GM23248 (cell line): ENCODE measurements around the gene AGAP1. TPM values are rescaled to one million over a fixed set of nuclear protein-coding genes. Genes with fewer than 3 reads are reported as not detected.

Experiments
- DNase-seq: peaks from one replicate; pipeline ENCODE4 v3.0.0-alpha.2; 2015
- H2AFZ ChIP-seq: fragments of 200-600 bp; sonication (generic); 2 replicates; pipeline ENCODE4 v1.6.1; 2016; ENCODE audit warnings: antibody characterized with exemption
- H3F3A ChIP-seq: fragments of 200-600 bp; sonication (generic); 2 replicates; pipeline ENCODE4 v1.6.1; 2016; ENCODE audit warnings: mild to moderate bottlenecking, antibody characterized with exemption, mixed run types; ENCODE audit not compliant: insufficient read depth
- H3K27ac ChIP-seq: fragments of 200-600 bp; sonication (generic); 2 replicates; pipeline ENCODE4 v1.5.1; 2016; ENCODE audit warnings: mild to moderate bottlenecking
- H3K27me3 ChIP-seq: fragments of 200-600 bp; sonication (generic); replicated peaks from 2 replicates; pipeline ENCODE4 v1.6.1; 2016; ENCODE audit warnings: mild to moderate bottlenecking; ENCODE audit not compliant: insufficient read depth
- H3K36me3 ChIP-seq: fragments of 200-600 bp; sonication (generic); 2 replicates; pipeline ENCODE4 v1.6.1; 2016; ENCODE audit warnings: low read depth, mild to moderate bottlenecking
- H3K4me1 ChIP-seq: fragments of 200-600 bp; sonication (generic); 2 replicates; pipeline ENCODE4 v1.6.1; 2016; ENCODE audit warnings: mild to moderate bottlenecking; ENCODE audit not compliant: insufficient read depth
- H3K4me2 ChIP-seq: fragments of 200-600 bp; sonication (generic); one replicate; pipeline ENCODE4 v1.6.1; 2016; ENCODE audit warnings: mild to moderate bottlenecking; ENCODE audit not compliant: unreplicated experiment
- H3K4me3 ChIP-seq: fragments of 200-600 bp; sonication (generic); 2 replicates; pipeline ENCODE4 v1.5.1; 2016; ENCODE audit warnings: mild to moderate bottlenecking
- H3K79me2 ChIP-seq: fragments of 200-600 bp; sonication (generic); 2 replicates; pipeline ENCODE4 v1.6.1; 2016; ENCODE audit warnings: mild to moderate bottlenecking; ENCODE audit not compliant: insufficient read depth
- H3K9ac ChIP-seq: fragments of 200-600 bp; sonication (generic); 2 replicates; pipeline ENCODE4 v1.6.1; 2016; ENCODE audit warnings: mild to moderate bottlenecking
- H3K9me2 ChIP-seq: fragments of 200-600 bp; sonication (generic); 2 replicates; pipeline ENCODE4 v1.6.1; 2016; ENCODE audit warnings: mixed run types, mild to moderate bottlenecking, moderate library complexity; ENCODE audit not compliant: insufficient read depth
- H3K9me3 ChIP-seq: fragments of 200-600 bp; sonication (generic); one replicate; pipeline ENCODE4 v1.6.1; 2017; ENCODE audit warnings: low read depth
- H4K20me1 ChIP-seq: fragments of 200-600 bp; sonication (generic); 2 replicates; pipeline ENCODE4 v1.6.0; 2016; ENCODE audit not compliant: insufficient read depth
- EZH2 ChIP-seq: fragments of 200-600 bp; sonication (generic); IDR thresholded peaks from 2 replicates; pipeline ENCODE4 v1.6.1; 2018; ENCODE audit warnings: antibody characterized with exemption, mild to moderate bottlenecking; ENCODE audit not compliant: insufficient read depth, poor library complexity, severe bottlenecking
- EZH2phosphoT487 ChIP-seq: fragments of 200-600 bp; sonication (generic); IDR thresholded peaks from 2 replicates; pipeline ENCODE4 v1.6.1; 2018; ENCODE audit warnings: antibody characterized with exemption, moderate library complexity, mild to moderate bottlenecking, low read depth; ENCODE audit not compliant: insufficient read depth
- WGBS, 2 experiments: methylation state at CpG; one replicate each; pipeline ENCODE4 v1.1.6; 2015 to 2017; ENCODE audit warnings: low lambda C conversion rate in 2 of 2, low coverage in 1 of 2; ENCODE audit errors: missing lambda C conversion rate in 2 of 2; 5-methylcytosine and 5-hydroxymethylcytosine counted together
- in situ Hi-C: fragments of 300-500 bp; cut with MboI; formaldehyde crosslinking; loops from 2 replicates; pipeline ENCODE4 v1.15.0; 2020
- polyA plus RNA-seq: library from polyadenylated mRNA; unstranded; fragments of >200 nt; fragmentation: Nextera tagmentation; extraction: Ambion mirVana; gene quantifications from 2 replicates; pipeline ENCODE4 v1.2.1, GENCODE V29; 2016
- total RNA-seq: library from RNA; depleted of rRNA; stranded (reverse); fragments of >200 nt; shearing (Covaris generic); gene quantifications from 2 replicates; pipeline ENCODE4 v1.2.3, GENCODE V29; 2014

Gene AGAP1
- total and polyA plus RNA-seq, 2 experiments from 2014 or later = 2.2 to 9.9 TPM

GRCh38 chr2:235479604-235480003 is 14.2 kb upstream of the AGAP1 start:
- H3K27ac ChIP-seq = no peak overlapping the region
- WGBS, 2 experiments = 78 to 79% methylated on average over 11 of the region's 11 CpGs
- H4K20me1 ChIP-seq = no peaks in the 10 kb centered on the region
- in situ Hi-C loops = no loop called here
- H3K4me3 ChIP-seq = no peak overlapping the region
- no peaks in the 10 kb centered on the region for H3K79me2 ChIP-seq
- no peaks in the 10 kb centered on the region; the same call in 1 of the 2 replicates for H3K27me3 ChIP-seq
- H3K4me1 ChIP-seq = no peaks in the 10 kb centered on the region
- TF ChIP-seq EZH2phosphoT487 (no peak), EZH2 (no peak)
- H3K9me2 ChIP-seq = no peaks in the 10 kb centered on the region
- no peak for DNase-seq
- H3K9me3 ChIP-seq = no peaks in the 10 kb centered on the region
- H3K36me3 ChIP-seq = no peaks in the 10 kb centered on the region
- H3K9ac ChIP-seq = no peak overlapping the region
- no peak overlapping the region for H2AFZ ChIP-seq
- no peak overlapping the region for H3K4me2 ChIP-seq
- no peaks in the 10 kb centered on the region for H3F3A ChIP-seq

GRCh38 chr2:235480614-235481013 is 13.2 kb upstream of the AGAP1 start:
- no peaks in the 10 kb centered on the region for H3K9me3 ChIP-seq
- H3K79me2 ChIP-seq = no peaks in the 10 kb centered on the region
- in situ Hi-C loops = no loop called here
- H4K20me1 ChIP-seq = no peaks in the 10 kb centered on the region
- H3K27ac ChIP-seq = no peak overlapping the region
- no peaks in the 10 kb centered on the region for H3F3A ChIP-seq
- TF ChIP-seq EZH2 (no peak), EZH2phosphoT487 (no peak)
- H3K9ac ChIP-seq = no peak overlapping the region
- 82 to 92% methylated on average over 4 of the region's 4 CpGs for WGBS, 2 experiments
- H3K9me2 ChIP-seq = no peaks in the 10 kb centered on the region
- H3K27me3 ChIP-seq = no peaks in the 10 kb centered on the region; the same call in 1 of the 2 replicates
- no peak for DNase-seq
- H3K4me1 ChIP-seq = no peaks in the 10 kb centered on the region
- H3K4me2 ChIP-seq = no peak overlapping the region
- no peaks in the 10 kb centered on the region for H3K36me3 ChIP-seq
- H2AFZ ChIP-seq = no peak overlapping the region
- no peak overlapping the region for H3K4me3 ChIP-seq

GRCh38 chr2:235483313-235483712 is 10.5 kb upstream of the AGAP1 start:
- no peak overlapping the region for H3K4me2 ChIP-seq
- H3K36me3 ChIP-seq = no peaks in the 10 kb centered on the region
- in situ Hi-C loops = no loop called here
- no peaks in the 10 kb centered on the region for H3K4me1 ChIP-seq
- H3K9me2 ChIP-seq = no peaks in the 10 kb centered on the region
- H3K27me3 ChIP-seq = no peaks in the 10 kb centered on the region; the same call in 1 of the 2 replicates
- TF ChIP-seq EZH2phosphoT487 = no peak
- TF ChIP-seq EZH2 = no peak
- 70 to 72% methylated on average over 4 of the region's 4 CpGs for WGBS, 2 experiments
- H3K9me3 ChIP-seq = no peaks in the 10 kb centered on the region
- no peaks in the 10 kb centered on the region for H3F3A ChIP-seq
- H3K9ac ChIP-seq = no peak overlapping the region
- H3K79me2 ChIP-seq = no peaks in the 10 kb centered on the region
- H3K4me3 ChIP-seq = no peak overlapping the region
- no peak overlapping the region for H3K27ac ChIP-seq
- no peaks in the 10 kb centered on the region for H4K20me1 ChIP-seq
- no peak overlapping the region for H2AFZ ChIP-seq
- no peak for DNase-seq

- no peak overlapping the region for H3K9ac ChIP-seq
- in situ Hi-C loops = no loop called here
- H3K4me1 ChIP-seq = no peaks in the 10 kb centered on the region
- no peaks in the 10 kb centered on the region for H3K79me2 ChIP-seq
- no peak overlapping the region for H3K27ac ChIP-seq
- H3F3A ChIP-seq = no peaks in the 10 kb centered on the region
- no peak overlapping the region for H3K4me3 ChIP-seq
- H2AFZ ChIP-seq = no peak overlapping the region
- no peaks in the 10 kb centered on the region for H3K36me3 ChIP-seq
- DNase-seq = peak; percentile 17
- no peaks in the 10 kb centered on the region for H3K9me2 ChIP-seq
- H4K20me1 ChIP-seq = no peaks in the 10 kb centered on the region
- no peak overlapping the region for H3K4me2 ChIP-seq
- H3K27me3 ChIP-seq = no peaks in the 10 kb centered on the region
- TF ChIP-seq EZH2 (no peak), EZH2phosphoT487 (no peak)
- no peaks in the 10 kb centered on the region for H3K9me3 ChIP-seq
- WGBS, 2 experiments = 76 to 78% methylated on average over 5 of the region's 5 CpGs
Observed at GRCh38 chr2:235485362-235485761, 8.5 kb upstream of the AGAP1 start.

- in situ Hi-C loops = no loop called here
- 40 to 50% methylated on average over 1 of the region's 1 CpG for WGBS, 2 experiments
Observed at GRCh38 chr2:235486729-235487128, 7.1 kb upstream of the AGAP1 start.

More at GRCh38 chr2:235486729-235487128, 7.1 kb upstream of the AGAP1 start:
- no peaks in the 10 kb centered on the region for H3K9me2 ChIP-seq
- no peak overlapping the region for H3K4me3 ChIP-seq
- H3K27me3 ChIP-seq = no peaks in the 10 kb centered on the region
- H3K9ac ChIP-seq = no peak overlapping the region
- no peaks in the 10 kb centered on the region for H3K4me1 ChIP-seq
- no peaks in the 10 kb centered on the region for H3K9me3 ChIP-seq
- DNase-seq = no peak
- no peaks in the 10 kb centered on the region for H4K20me1 ChIP-seq
- H2AFZ ChIP-seq = no peak overlapping the region
- H3F3A ChIP-seq = no peaks in the 10 kb centered on the region
- H3K4me2 ChIP-seq = no peak overlapping the region
- TF ChIP-seq EZH2 (no peak), EZH2phosphoT487 (no peak)
- H3K79me2 ChIP-seq = no peaks in the 10 kb centered on the region
- H3K36me3 ChIP-seq = no peaks in the 10 kb centered on the region
- H3K27ac ChIP-seq = no peak overlapping the region
